ENCODE results near the gene WDR53.

DNA sequence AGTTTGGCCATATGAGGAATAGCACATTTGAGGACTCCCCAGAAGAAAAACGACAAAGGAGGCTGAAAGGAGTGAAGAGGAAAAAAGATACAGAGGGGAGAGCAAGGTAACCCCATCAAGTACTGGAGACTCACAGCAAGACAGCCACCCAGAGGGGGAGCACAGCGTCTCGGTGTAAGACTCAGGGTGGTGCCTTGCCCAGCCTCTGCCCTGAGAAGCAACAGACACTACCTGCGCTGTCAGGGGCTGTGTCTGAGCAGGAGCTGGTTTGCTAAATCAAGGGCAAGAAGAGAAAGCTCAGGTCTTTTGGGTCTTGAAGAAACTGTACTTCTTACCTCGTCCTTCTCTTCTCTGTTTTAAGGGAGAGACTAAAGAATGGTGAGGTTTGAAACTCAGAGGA, 28.0 kb upstream of the WDR53 start:
- TF ChIP-seq, protein P1, sequence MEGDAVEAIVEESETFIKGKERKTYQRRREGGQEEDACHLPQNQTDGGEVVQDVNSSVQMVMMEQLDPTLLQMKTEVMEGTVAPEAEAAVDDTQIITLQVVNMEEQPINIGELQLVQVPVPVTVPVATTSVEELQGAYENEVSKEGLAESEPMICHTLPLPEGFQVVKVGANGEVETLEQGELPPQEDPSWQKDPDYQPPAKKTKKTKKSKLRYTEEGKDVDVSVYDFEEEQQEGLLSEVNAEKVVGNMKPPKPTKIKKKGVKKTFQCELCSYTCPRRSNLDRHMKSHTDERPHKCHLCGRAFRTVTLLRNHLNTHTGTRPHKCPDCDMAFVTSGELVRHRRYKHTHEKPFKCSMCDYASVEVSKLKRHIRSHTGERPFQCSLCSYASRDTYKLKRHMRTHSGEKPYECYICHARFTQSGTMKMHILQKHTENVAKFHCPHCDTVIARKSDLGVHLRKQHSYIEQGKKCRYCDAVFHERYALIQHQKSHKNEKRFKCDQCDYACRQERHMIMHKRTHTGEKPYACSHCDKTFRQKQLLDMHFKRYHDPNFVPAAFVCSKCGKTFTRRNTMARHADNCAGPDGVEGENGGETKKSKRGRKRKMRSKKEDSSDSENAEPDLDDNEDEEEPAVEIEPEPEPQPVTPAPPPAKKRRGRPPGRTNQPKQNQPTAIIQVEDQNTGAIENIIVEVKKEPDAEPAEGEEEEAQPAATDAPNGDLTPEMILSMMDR (optimal IDR thresholded peaks at IDR 0.05 in 1 of 3, IDR thresholded peaks at IDR 0.05 in 1 of 3, conservative IDR thresholded peaks at IDR 0.05 in 1 of 3; ENCODE audit: extremely low read depth in 1 of 3, insufficient read depth in 2 of 3, low read length in 3 of 3), result peak in 1 of 3 experiments; percentile 35
- no peak for TF ChIP-seq EZH2 (IDR thresholded peaks at IDR 0.05; ENCODE audit: low read length)

All from keratinocyte (primary cell).